Pulmonary artery endothelial cell (primary cell): Measurements from ENCODE around the gene TMEM239. TPM values are rescaled to one million over a fixed set of nuclear protein-coding genes. Genes with fewer than 3 reads are reported as not detected.

Source experiments
- DNase-seq: peaks from one replicate; pipeline ENCODE4 v3.0.0-alpha.2; 2011; ENCODE audit warnings: low read depth, low spot score
- total RNA-seq: library from RNA; depleted of rRNA; stranded (reverse); fragments of >200 nt; gene quantifications from 2 replicates; pipeline ENCODE4 v1.2.3, GENCODE V29; 2014

The TMEM239 gene
- total RNA-seq, 1 donor from 2014 or later: not detected

DNA sequence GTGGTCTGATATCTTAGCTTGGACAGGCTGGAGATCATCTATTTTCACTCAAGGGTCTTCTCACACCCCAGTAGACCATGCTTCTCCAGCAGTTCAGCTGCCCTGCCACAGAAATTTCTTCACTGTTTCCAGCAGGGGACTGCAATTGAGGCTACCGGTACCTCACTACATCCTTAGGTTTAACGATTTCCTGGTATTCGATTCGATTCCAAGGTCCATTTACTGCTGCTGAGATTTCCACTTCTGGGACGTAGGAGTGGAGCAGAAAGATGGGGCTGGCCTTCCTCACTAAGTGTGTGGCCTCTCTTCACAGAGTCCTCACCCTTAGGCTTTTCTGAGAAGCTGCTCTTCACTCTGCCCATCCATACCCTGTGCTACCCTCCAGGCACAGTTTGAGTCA lies 30.5 kb downstream of the TMEM239 start:
- DNase-seq: no peak

DNA sequence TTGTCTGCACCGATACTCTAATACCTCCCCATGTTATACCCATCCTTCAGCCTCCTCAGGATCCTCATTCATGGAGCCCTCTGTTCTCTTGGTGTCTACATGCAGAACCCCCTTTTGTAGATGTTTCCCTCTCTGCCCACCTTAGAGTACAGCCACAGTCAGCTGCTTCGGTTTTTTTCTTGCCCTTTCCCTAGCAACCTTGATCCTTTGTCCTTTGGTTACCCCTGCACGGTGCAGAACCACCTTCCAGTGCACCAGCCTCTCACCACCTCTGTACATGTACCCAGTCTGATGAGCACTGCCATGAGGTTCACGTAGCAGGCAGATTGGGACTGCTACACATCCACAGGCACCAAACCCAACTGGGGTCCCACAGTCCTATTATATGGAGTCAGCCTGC lies 31.6 kb downstream of the TMEM239 start:
- DNase-seq: no peak

DNA sequence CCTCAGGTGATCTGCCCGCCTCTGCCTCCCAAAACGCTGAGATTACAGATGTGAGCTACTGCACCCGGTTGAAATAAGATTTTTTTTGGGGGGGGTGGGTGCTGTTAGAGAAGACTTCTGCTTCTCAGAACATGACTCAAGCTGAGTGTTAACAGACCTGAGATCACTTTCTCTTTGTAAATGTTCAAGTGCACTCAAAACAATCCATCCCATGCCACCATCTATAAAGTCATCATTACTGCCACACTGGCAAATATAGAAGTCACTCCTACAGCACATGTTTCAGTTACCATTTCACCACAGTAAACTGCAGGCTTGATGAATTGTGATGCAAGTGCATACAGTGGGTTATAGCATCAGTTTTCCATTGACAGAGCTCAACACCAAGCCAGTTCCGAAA lies 33.4 kb downstream of the TMEM239 start:
- no peak for DNase-seq

DNA sequence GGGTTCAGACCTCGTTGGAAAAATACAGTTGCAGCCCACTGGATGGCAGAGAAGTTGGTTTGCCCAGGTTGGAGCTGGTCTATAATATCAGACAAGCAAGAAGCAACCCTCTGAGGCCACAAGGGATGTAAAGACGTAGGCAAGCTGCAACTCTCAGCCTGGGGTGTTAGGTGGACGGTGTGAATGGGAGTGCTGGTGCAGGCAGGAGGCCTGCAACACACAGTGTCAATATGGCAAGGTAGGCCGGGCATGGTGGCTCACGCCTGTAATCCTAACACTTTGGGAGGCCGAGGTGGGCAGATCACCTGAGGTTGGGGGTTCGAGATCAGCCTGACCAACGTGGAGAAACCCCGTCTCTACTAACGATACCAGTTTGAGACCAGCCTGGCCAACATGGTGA lies 34.9 kb downstream of the TMEM239 start:
- DNase-seq: no peak

DNA sequence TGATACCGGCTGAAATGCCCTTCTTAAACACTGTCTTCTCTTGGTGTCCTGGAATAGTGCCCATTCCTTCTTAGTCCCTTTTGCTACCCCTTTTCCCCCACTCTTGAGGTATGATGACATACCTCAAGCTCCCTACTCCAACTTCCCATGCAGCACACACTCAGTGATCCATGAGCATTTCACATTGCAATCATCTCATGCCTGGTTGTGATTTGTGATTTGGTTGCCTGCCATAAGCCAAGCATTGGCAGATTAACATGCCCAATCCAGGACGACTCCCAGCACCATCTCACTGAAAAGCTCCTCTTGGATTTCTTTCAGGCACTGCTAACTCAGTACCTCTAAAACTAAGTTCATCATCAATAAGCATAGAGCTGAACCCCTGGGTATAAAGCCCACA lies 42.4 kb downstream of the TMEM239 start:
- no peak for DNase-seq

DNA sequence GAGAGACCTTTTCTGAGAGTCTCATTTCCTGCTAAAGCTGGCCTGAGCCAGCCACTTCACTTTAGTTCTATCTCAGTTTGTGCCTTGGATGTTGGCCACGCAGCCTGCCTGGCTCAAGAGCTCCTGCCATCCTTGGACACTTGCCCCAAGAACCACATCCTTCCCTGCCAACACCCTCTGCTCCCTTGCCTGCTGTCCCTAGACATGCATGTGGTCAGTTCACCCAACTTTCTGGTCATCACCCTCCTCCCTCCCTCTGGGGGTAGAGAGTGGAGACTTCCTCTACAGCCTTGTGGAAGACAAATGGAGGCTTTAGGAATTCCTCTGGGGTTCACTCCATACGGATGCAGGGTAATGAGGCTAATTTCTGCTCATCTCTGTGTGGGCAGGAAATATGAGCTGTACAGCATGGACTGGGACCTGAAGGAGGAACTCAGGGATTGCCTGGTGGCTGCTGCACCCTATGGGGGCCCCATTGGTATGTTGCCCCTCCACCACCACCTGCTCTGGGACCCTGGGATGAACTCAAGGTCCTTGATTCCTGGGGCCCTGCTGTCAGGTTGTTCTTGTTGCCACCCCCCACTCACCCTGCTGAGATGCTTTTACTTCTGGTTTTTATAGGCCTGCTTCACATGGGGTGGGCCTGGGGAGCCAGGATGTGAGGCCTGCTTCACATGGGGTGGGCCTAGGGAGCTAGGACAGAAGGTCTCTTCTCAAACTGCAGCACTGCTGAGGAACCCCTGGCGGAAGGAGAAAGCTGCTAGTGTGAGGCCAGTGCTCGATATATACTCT lies 43.4 kb downstream of the TMEM239 start:
- DNase-seq: no peak

DNA sequence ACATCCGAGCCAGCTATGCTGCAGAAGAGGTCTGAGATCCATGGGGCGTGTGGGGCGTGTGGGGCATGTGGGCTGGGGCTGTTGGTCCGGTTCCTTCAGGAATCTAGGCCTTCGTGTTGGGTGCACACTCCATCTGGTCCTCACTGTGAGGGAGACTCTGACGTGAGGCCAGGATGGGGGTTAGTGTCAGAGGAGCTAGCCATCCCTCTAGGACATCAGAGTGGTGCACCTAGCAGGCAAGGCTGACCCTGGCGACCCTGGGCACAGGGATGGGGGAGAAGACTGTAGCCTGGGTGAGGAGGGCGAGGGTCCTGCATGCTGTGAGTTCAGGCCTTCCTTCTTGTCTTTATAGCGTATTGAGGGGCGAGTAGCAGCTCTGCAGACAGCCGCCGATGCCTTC lies 48.5 kb downstream of the TMEM239 start:
- DNase-seq: no peak

DNA sequence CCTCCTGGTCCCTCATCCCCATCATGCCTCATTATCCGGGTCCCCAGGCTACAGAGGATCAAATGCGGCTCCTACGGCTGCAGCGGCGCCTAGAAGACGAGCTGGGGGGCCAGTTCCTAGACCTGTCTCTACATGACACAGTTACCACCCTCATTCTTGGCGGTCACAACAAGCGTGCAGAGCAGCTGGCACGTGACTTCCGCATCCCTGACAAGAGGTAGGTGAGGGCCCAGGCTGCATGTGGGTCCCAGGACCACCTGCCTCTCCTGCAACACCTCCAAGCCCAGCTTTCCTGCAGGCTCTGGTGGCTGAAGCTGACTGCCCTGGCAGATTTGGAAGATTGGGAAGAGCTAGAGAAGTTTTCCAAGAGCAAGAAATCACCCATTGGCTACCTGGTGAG lies 48.9 kb downstream of the TMEM239 start:
- DNase-seq: no peak

DNA sequence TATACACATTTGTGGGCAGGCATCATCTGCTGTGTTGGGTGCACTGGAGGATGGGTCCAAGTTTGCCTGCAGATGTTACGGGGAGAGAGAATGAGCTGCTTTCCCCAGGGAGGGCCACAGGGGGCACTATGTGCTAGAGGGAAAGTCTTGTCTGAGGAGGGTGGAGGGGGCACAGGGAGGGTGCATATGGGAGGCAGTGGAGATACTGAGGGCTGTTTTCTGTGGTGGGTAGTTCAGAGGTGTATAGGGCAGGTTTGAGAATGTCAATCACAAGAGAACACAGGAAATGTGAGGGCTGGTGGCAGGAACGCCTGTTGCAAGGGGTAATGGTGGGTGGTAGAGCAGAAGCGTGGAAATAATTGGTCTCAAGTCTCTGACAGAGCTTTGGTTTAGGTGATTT lies 49.5 kb downstream of the TMEM239 start:
- no peak for DNase-seq

DNA sequence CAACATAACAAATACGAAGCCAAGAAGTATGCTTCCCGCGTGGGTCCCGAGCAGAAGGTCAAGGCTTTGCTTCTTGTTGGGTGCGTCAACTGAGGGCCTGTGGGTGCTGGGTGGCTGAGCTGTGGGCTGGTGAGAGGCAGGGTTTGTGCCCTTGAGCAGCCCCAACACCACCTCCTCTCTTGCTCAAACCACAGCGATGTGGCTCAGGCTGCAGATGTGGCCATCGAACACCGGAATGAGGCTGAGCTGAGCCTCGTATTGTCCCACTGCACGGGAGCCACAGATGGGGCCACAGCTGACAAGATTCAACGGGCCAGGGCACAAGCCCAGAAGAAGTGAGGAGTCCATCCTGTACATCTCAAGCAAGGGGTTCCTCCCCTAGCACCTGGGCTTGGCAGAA lies 50.1 kb downstream of the TMEM239 start:
- DNase-seq: no peak

DNA sequence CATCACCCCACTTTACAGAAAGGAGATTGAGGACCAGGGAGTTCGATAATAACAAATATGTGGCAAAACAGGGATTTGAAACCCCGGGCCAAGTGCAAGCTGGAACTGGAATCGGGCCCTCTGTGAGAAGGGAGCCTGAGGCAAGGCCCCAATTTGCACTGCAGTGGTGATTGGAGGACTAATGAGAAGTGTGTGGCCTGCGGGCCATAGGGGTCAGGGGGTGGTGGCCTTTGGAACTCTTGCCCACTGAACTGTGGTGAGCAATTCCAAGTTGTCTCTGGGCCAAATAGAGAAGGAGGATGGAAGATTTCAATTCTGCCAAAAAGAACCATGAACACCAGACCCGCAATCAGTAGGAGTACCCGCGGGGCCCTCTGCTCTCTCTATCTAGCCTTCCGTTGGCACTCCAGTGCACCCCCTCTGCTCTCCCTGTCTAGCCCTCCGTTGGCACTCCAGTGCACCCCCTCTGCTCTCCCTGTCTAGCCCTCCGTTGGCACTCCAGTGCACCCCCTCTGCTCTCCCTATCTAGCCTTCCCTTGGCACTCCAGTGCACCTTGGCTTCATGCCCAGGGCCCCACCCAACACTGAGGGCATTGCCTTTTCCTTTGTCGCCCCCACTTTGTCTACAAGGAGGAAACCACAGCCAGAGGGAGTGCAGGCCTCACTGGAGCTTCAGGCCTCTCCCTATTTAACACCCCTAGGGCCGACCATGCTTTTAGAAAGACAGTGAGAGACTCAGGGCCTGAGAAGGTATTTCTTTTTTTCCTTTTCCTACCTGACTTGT lies 51.1 kb downstream of the TMEM239 start:
- DNase-seq: no peak

Other genes starting within 250 kb of the TMEM239 start
- gene NOP56, start 163.7 kb upstream of the TMEM239 start, total RNA-seq: 240 and 241 TPM in 2 replicates
- gene IDH3B, start 152.1 kb upstream of the TMEM239 start, total RNA-seq: 121 and 141 TPM in 2 replicates
- gene EBF4, start 123.6 kb upstream of the TMEM239 start, total RNA-seq: 1.8 and 2.0 TPM in 2 replicates
- 0.26 and 0.74 TPM in 2 replicates for gene CPXM1, start 15.7 kb upstream of the TMEM239 start, total RNA-seq
- not detected in 2 replicates for gene C20orf141, start 1.4 kb upstream of the TMEM239 start, total RNA-seq
- 10.9 and 18.5 TPM in 2 replicates for gene PCED1A, start 24.3 kb downstream of the TMEM239 start, total RNA-seq
- 43.8 and 56.1 TPM in 2 replicates for gene VPS16, start 24.4 kb downstream of the TMEM239 start, total RNA-seq
- 27.5 and 29.1 TPM in 2 replicates for gene PTPRA, start 57.1 kb downstream of the TMEM239 start, total RNA-seq
- gene GNRH2, start 227.3 kb downstream of the TMEM239 start, total RNA-seq: 0.21 TPM in 1 of 2 replicates, not detected in the other
- 55.4 and 57.9 TPM in 2 replicates for gene MRPS26, start 229.7 kb downstream of the TMEM239 start, total RNA-seq